IMR-90 (cell line): Measurements from ENCODE around the gene NRG4. TPM values are rescaled to one million over a fixed set of nuclear protein-coding genes. Genes with fewer than 3 reads are reported as not detected.

Source experiments
- ATAC-seq: fragments of 200-7000 bp; cut with Tn5 transposase; 2 replicates; pipeline ENCODE4 v1.9.1; 2020; ENCODE audit warnings: low read depth, mild to moderate bottlenecking, moderate library complexity
- BruUV-seq: library from RNA; stranded (reverse); fragments of 400-500 nt; replicated peaks from 2 replicates; lab custom pipeline; 2021; lab: Mats Ljungman, UMichigan
- CTCF ChIA-PET: fragments of 300-600 bp; formaldehyde crosslinking; extraction: SDS; loops from one replicate; lab custom pipeline; 2021; ENCODE audit warnings: antibody characterized with exemption; lab: Yijun Ruan, JAX
- POLR2A ChIA-PET: fragments of 300-600 bp; sonication (Branson Sonifier 250); formaldehyde crosslinking; loops from one replicate; lab custom pipeline; 2022; ENCODE audit warnings: antibody characterized with exemption; ENCODE audit not compliant: unreplicated experiment; lab: Charles Lee
- DNase-seq: peaks from one replicate; pipeline ENCODE4 v3.0.0; 2013
- H2AFZ ChIP-seq: replicated peaks from 2 replicates; pipeline ENCODE3; 2013; ENCODE audit warnings: low read length, mild to moderate bottlenecking; ENCODE audit not compliant: poor library complexity
- H2AK5ac ChIP-seq: 2 replicates; pipeline ENCODE4 v1.6.1; 2013; ENCODE audit warnings: low read depth, low read length, inconsistent platforms
- H2AK9ac ChIP-seq: replicated peaks from 2 replicates; pipeline ENCODE3; 2013; ENCODE audit warnings: mild to moderate bottlenecking, low read depth, low read length, moderate library complexity; ENCODE audit not compliant: poor library complexity
- H2BK120ac ChIP-seq: 2 replicates; pipeline ENCODE4 v1.6.1; 2013; ENCODE audit warnings: low read depth, low read length, inconsistent platforms
- H2BK15ac ChIP-seq: 3 replicates; pipeline ENCODE4 v1.6.1; 2013; ENCODE audit warnings: low read depth, low read length, inconsistent platforms
- H2BK20ac ChIP-seq: 2 replicates; pipeline ENCODE4 v1.6.1; 2013; ENCODE audit warnings: low read depth, mild to moderate bottlenecking, inconsistent platforms, low read length, moderate library complexity
- H2BK5ac ChIP-seq: 2 replicates; pipeline ENCODE4 v1.6.1; 2013; ENCODE audit warnings: mild to moderate bottlenecking, low read depth, low read length, inconsistent platforms; ENCODE audit not compliant: poor library complexity, severe bottlenecking
- H3K14ac ChIP-seq: replicated peaks from 2 replicates; pipeline ENCODE4 v1.6.1; 2013; ENCODE audit warnings: low read depth, low read length, inconsistent platforms
- H3K18ac ChIP-seq: 2 replicates; pipeline ENCODE4 v1.6.1; 2013; ENCODE audit warnings: low read depth, low read length, control low read depth
- H3K23ac ChIP-seq: 2 replicates; pipeline ENCODE4 v1.6.1; 2013; ENCODE audit warnings: low read depth, low read length, inconsistent platforms
- H3K27ac ChIP-seq: 2 replicates; pipeline ENCODE4 v1.5.1; 2013; ENCODE audit warnings: mild to moderate bottlenecking, control low read depth, low read length; ENCODE audit not compliant: insufficient read depth
- H3K27me3 ChIP-seq: 2 replicates; pipeline ENCODE4 v1.6.1; 2013; ENCODE audit warnings: low read length; ENCODE audit not compliant: control insufficient read depth, insufficient read depth
- H3K36me3 ChIP-seq: 2 replicates; pipeline ENCODE4 v1.6.1; 2013; ENCODE audit warnings: low read length, mixed read lengths; ENCODE audit not compliant: control insufficient read depth, insufficient read depth
- H3K4ac ChIP-seq: 2 replicates; pipeline ENCODE4 v1.6.1; 2013; ENCODE audit warnings: low read depth, low read length, inconsistent platforms
- H3K4me1 ChIP-seq: 2 replicates; pipeline ENCODE4 v1.6.1; 2013; ENCODE audit warnings: low read length, mixed read lengths; ENCODE audit not compliant: control insufficient read depth, insufficient read depth
- H3K4me2 ChIP-seq: 2 replicates; pipeline ENCODE4 v1.6.1; 2013; ENCODE audit warnings: low read depth, mild to moderate bottlenecking, control low read depth, low read length, moderate library complexity
- H3K4me3 ChIP-seq: 2 replicates; pipeline ENCODE4 v1.5.1; 2013; ENCODE audit warnings: low read depth, mild to moderate bottlenecking, control low read depth, low read length, moderate library complexity; ENCODE audit not compliant: insufficient read depth
- H3K56ac ChIP-seq: 2 replicates; pipeline ENCODE4 v1.6.1; 2013; ENCODE audit warnings: low read length, inconsistent platforms; ENCODE audit not compliant: insufficient read depth; ENCODE audit errors: extremely low read depth
- H3K79me1 ChIP-seq, 2 experiments: 2 replicates each; pipeline ENCODE4 v1.6.1; 2013; ENCODE audit warnings: low read length in 2 of 2, inconsistent platforms in 1 of 2, low read depth in 1 of 2
- H3K9ac ChIP-seq: 2 replicates; pipeline ENCODE4 v1.6.1; 2013; ENCODE audit warnings: low read depth, low read length, control low read depth
- H3K9me1 ChIP-seq: 2 replicates; pipeline ENCODE4 v1.6.1; 2013; ENCODE audit warnings: low read length, inconsistent platforms; ENCODE audit not compliant: insufficient read depth
- H3K9me3 ChIP-seq: 2 replicates; pipeline ENCODE4 v1.6.1; 2013; ENCODE audit warnings: low read length; ENCODE audit not compliant: control insufficient read depth, insufficient read depth
- H4K20me1 ChIP-seq: 2 replicates; pipeline ENCODE4 v1.6.1; 2013; ENCODE audit warnings: low read length, inconsistent platforms; ENCODE audit not compliant: insufficient read depth
- H4K5ac ChIP-seq: 2 replicates; pipeline ENCODE4 v1.6.1; 2013; ENCODE audit warnings: mild to moderate bottlenecking, low read depth, low read length, control low read depth
- H4K8ac ChIP-seq, 2 experiments: 2 replicates each; pipeline ENCODE4 v1.6.1; 2013; ENCODE audit warnings: low read depth in 2 of 2, low read length in 2 of 2, control low read depth in 1 of 2, inconsistent platforms in 1 of 2
- H4K91ac ChIP-seq: 2 replicates; pipeline ENCODE4 v1.6.1; 2013; ENCODE audit warnings: low read depth, low read length, inconsistent platforms; ENCODE audit not compliant: insufficient read depth
- CEBPB ChIP-seq: IDR thresholded peaks from 2 replicates; pipeline ENCODE4 v1.6.1; 2012; ENCODE audit warnings: low read depth, low read length, improper control_type of control experiment
- CHD1 ChIP-seq: IDR thresholded peaks from 2 replicates; pipeline ENCODE4 v1.6.1; 2012; ENCODE audit warnings: low read depth, low read length, improper control_type of control experiment
- CTCF ChIP-seq: conservative IDR thresholded peaks from 2 replicates; pipeline ENCODE4 v1.5.1; 2012; ENCODE audit warnings: mild to moderate bottlenecking, low read depth, low read length, improper control_type of control experiment
- MAFK ChIP-seq: IDR thresholded peaks from 2 replicates; pipeline ENCODE4 v1.6.1; 2012; ENCODE audit warnings: low read depth, low read length, improper control_type of control experiment
- MAZ ChIP-seq: IDR thresholded peaks from 2 replicates; pipeline ENCODE4 v1.6.1; 2012; ENCODE audit warnings: low read depth, mild to moderate bottlenecking, low read length, improper control_type of control experiment, moderate library complexity, borderline replicate concordance
- MXI1 ChIP-seq: IDR thresholded peaks from 2 replicates; pipeline ENCODE4 v1.6.1; 2012; ENCODE audit warnings: low read depth, mild to moderate bottlenecking, low read length, moderate library complexity, borderline replicate concordance
- NFE2L2 ChIP-seq: fragments of 150-350 bp; IDR thresholded peaks from 2 replicates; pipeline ENCODE4 v1.6.1; 2016; ENCODE audit warnings: low read depth, mild to moderate bottlenecking, low read length
- POLR2A ChIP-seq: IDR thresholded peaks from 2 replicates; pipeline ENCODE4 v1.6.1; 2012; ENCODE audit warnings: mild to moderate bottlenecking, low read depth, low read length
- RCOR1 ChIP-seq: IDR thresholded peaks from 2 replicates; pipeline ENCODE4 v1.6.1; 2012; ENCODE audit warnings: mild to moderate bottlenecking, low read length, improper control_type of control experiment; ENCODE audit not compliant: insufficient replicate concordance
- RFX5 ChIP-seq: IDR thresholded peaks from 2 replicates; pipeline ENCODE4 v1.8.0; 2012; ENCODE audit warnings: low read depth, mild to moderate bottlenecking, low read length, moderate library complexity
- WGBS, 2 experiments: methylation state at CpG; one replicate each; pipeline versions ENCODE4 v1.1.5 to v1.1.7; 2013; ENCODE audit warnings: missing lambda C conversion rate in 2 of 2; ENCODE audit not compliant: insufficient read length in 1 of 2; ENCODE audit errors: extremely low coverage in 2 of 2; 5-methylcytosine and 5-hydroxymethylcytosine counted together
- dilution Hi-C: fragments of 300-500 bp; cut with HindIII; formaldehyde crosslinking; loops from one replicate; pipeline ENCODE4 v1.14.3; 2018; ENCODE audit warnings: low sequenced_read_pairs; ENCODE audit not compliant: unreplicated experiment
- in situ Hi-C: fragments of 300-500 bp; cut with MboI; formaldehyde crosslinking; loops from 3 replicates; pipeline ENCODE4 v1.14.3; 2019; ENCODE audit warnings: low sequenced_read_pairs, inconsistent platforms, mixed read lengths
- intact Hi-C: fragments of 100-400 bp; cut with micrococcal nuclease; formaldehyde crosslinking; loops from 2 replicates; pipeline ENCODE4 v1.10.0; 2022
- polyA plus RNA-seq, 3 experiments: library from polyadenylated mRNA; depleted of rRNA; stranded (reverse); fragments of >200 nt; gene quantifications; 2 replicates each; pipeline ENCODE4 v1.2.3, GENCODE V29; 2012; ENCODE audit warnings: low replicate concordance in 1 of 3
- total RNA-seq: library from RNA; depleted of rRNA; stranded (reverse); fragments of >200 nt; gene quantifications from 2 replicates; pipeline ENCODE4 v1.2.3, GENCODE V29; 2012
- TF ChIP-seq, protein P1 (sequence below): fragments of 150-350 bp; IDR thresholded peaks from 2 replicates; pipeline ENCODE4 v1.6.1; 2016; ENCODE audit warnings: low read depth, mild to moderate bottlenecking, low read length, moderate library complexity, borderline replicate concordance

The NRG4 gene
- total and polyA plus RNA-seq, 2 of the 4 experiments (the other 2 are of a cell fraction): not detected

- ChIA-PET CTCF (interaction anchor here (0.6 to 1.4 kb wide), 4 partner anchors 14 to 543 kb away, joined by 3 to 9 read pairs (median 4); no protein-coding TSS in a partner anchor), POLR2A (no interaction called here)
- Histone ChIP-seq H3K4me2 (no peak overlapping the region), H3K4ac (no peak overlapping the region), H3K27ac (no peak overlapping the region), H3K9me3 (no peaks in the 10 kb centered on the region), H3K4me1 (peaks cover 1% of the 10 kb centered on the region; the same call in 1 of the 2 replicates), H4K5ac (no peak overlapping the region), H3K14ac (no peak overlapping the region), H3K56ac (no peak overlapping the region), H4K8ac (no peak overlapping the region), H3K79me1 (no peaks in the 10 kb centered on the region), H3K36me3 (no peaks in the 10 kb centered on the region), H2AK9ac (no peak overlapping the region), H3K9me1 (no peaks in the 10 kb centered on the region), H3K23ac (no peak overlapping the region), H2BK5ac (no peak overlapping the region), H2AFZ (no peak overlapping the region), H2BK15ac (no peak overlapping the region), H2BK120ac (no peak overlapping the region), H2BK20ac (no peak overlapping the region), H3K27me3 (peaks cover 44% of the 10 kb centered on the region), H3K4me3 (no peak overlapping the region), H3K9ac (no peak overlapping the region), H4K91ac (no peak overlapping the region), H2AK5ac (no peak overlapping the region), H4K20me1 (no peaks in the 10 kb centered on the region), H3K18ac (no peak overlapping the region)
- BruUV-seq: no TSS peak
- no peak for ATAC-seq
- no CpG with 5 or more reads among the region's 3 CpGs for WGBS, 2 experiments
- TF ChIP-seq POLR2A (no peak), CTCF (no peak), RCOR1 (no peak), MXI1 (no peak), RFX5 (no peak), MAFK (no peak), CHD1 (no peak), MAZ (no peak), NFE2L2 (no peak), CEBPB (no peak)
- TF ChIP-seq, protein P1, sequence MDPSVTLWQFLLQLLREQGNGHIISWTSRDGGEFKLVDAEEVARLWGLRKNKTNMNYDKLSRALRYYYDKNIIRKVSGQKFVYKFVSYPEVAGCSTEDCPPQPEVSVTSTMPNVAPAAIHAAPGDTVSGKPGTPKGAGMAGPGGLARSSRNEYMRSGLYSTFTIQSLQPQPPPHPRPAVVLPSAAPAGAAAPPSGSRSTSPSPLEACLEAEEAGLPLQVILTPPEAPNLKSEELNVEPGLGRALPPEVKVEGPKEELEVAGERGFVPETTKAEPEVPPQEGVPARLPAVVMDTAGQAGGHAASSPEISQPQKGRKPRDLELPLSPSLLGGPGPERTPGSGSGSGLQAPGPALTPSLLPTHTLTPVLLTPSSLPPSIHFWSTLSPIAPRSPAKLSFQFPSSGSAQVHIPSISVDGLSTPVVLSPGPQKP: no peak
- no peak for DNase-seq
- dilution Hi-C loops: no loop called here
- intact Hi-C loops: loop anchor here (1.0 to 5.0 kb wide), 2 partner anchors 82 to 810 kb away; no protein-coding TSS in a partner anchor
- in situ Hi-C loops: no loop called here
Observed at GRCh38 chr15:76056931-76057330, 44.7 kb upstream of the NRG4 start.
